HG02642 (cell line): ENCODE data around the gene ANKRD9.

Source experiments
- ATAC-seq: cut with Tn5 transposase; IDR thresholded peaks from one replicate; pipeline ENCODE4 v1.9.1; 2021; ENCODE audit warnings: mild to moderate bottlenecking; ENCODE audit not compliant: unreplicated experiment, poor library complexity

ANKRD9 gene

GRCh38 chr14:102513899-102514772 lies 4.6 kb upstream of the ANKRD9 start:
- no peak for ATAC-seq

GRCh38 chr14:102512793-102513300 lies 3.3 kb upstream of the ANKRD9 start:
- no peak for ATAC-seq

GRCh38 chr14:102511538-102511937 lies 2.0 kb upstream of the ANKRD9 start:
- ATAC-seq: no peak

- no peak for ATAC-seq
These were observed 1.3 kb upstream of the ANKRD9 start for GRCh38 chr14:102510616-102511520.

GRCh38 chr14:102508774-102509745 lies 516 bp downstream of the ANKRD9 start:
- ATAC-seq: peak; percentile 9

- no peak for ATAC-seq
These were observed 1.2 kb downstream of the ANKRD9 start for GRCh38 chr14:102508410-102508773.

GRCh38 chr14:102507857-102508312 lies 1.7 kb downstream of the ANKRD9 start:
- no peak for ATAC-seq

- ATAC-seq: no peak
These were observed 2.3 kb downstream of the ANKRD9 start for GRCh38 chr14:102507081-102507856.

- no peak for ATAC-seq
These were observed 3.0 kb downstream of the ANKRD9 start for GRCh38 chr14:102506626-102506925.

GRCh38 chr14:102505775-102506625 lies 3.6 kb downstream of the ANKRD9 start:
- no peak for ATAC-seq

- no peak for ATAC-seq
These were observed 4.5 kb downstream of the ANKRD9 start for GRCh38 chr14:102505000-102505619.

- no peak for ATAC-seq
These were observed 5.1 kb downstream of the ANKRD9 start for GRCh38 chr14:102504328-102504999.

- no peak for ATAC-seq
These were observed 5.8 kb downstream of the ANKRD9 start for GRCh38 chr14:102503641-102504327.

GRCh38 chr14:102502571-102502970 lies 7.0 kb downstream of the ANKRD9 start:
- ATAC-seq: no peak

- ATAC-seq: no peak
These were observed 7.7 kb downstream of the ANKRD9 start for GRCh38 chr14:102501751-102502315.

- ATAC-seq: no peak
These were observed 8.9 kb downstream of the ANKRD9 start for GRCh38 chr14:102500713-102501112.
